HUDEP-2 (cell line): ENCODE measurements around the gene LY9.

Source experiments
- DNase-seq, 76 experiments: peaks; one replicate each; lab custom pipeline; 2025; ENCODE audit not compliant: unreplicated experiment in 76 of 76; lab: John Stamatoyannopoulos, UW

Gene LY9

DNA sequence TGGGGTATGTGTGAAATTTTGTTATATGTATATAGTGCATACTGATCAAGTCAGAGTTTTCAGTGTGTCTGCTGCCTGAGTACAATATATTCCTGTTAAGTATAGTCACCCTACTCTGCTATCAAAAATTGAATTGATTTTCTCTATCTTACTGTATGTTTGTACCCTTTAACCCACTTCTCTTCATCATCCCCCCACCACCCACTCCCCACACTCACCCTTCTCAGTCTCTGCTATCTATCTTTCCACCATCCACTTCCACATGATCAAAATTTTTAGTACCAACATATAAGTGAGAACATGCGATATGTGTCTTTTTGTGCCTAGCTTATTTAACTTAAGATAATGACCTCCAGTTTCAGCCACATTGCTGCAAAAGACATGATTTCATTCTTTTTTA is 4.2 kb downstream of the LY9 start:
- DNase-seq, result no peak

DNA sequence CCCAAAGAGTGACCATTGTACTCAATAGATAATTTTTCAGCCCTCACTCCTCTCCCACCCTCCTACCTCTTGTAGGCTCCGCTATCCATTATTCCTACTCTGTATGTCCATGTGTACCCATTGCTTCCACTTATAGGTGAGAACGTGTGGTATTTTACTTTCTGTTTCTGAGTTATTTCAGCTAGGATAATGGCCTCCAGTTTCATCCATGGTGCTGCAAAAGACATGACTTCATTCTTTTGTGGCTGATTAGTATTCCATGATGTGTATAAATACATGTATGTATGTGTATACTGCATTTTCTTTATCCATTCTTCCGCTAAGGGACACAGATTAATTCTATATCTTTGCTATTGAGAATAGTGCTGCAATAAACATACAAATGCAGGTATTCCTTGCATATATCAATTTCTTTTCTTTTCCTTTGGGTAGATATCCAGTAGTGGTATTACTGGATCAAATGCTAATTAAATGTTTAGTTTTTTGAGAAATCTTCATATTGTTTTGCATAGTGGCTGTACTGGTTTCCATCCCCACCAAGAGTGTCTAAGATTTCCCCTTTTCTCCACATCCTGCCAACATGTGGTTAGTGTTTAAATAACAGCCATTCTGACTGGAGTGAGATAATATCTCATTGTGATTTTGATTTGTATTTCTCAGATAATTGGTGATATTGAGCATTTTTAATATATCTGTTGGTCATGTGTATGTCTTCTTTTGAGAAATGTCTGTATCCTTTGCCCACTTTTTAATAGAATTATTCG is 4.9 kb downstream of the LY9 start:
- no peak for DNase-seq

DNA sequence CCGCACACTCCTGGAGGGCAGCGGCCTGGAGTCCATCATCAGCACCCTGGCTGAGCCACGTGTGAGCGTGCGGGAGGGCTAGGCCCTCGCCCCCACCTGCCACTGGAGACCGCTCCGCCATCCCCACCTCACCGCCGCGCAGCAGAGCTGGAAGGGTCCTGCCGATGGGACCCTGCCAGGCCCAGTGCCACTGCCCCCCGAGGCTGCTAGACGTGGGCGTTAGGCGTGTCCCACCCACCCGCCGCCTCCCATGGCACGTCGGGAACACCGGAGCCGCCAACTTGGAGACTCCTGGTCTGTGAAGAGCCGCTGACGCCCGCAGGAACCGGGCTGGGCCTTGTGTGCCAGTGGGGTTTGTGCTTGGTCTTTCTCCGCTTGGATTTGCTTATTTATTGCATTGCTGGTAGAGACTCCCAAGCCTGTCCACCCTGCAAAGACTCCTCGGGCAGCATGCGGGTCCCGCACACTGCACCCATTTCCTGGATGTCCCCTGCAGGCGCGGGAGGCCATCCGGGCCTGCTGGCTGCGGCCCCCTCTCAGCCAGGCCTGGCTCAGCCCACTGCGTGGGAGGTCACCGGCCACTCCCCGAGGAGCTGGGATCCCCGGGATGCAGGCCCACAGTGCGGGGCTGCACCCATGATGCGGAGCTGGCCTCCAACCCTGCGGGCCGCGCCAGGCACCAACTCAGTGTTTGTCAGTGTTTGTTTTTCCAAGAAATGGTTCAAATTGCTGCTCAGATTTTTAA is 6.0 kb downstream of the LY9 start:
- no peak for DNase-seq

DNA sequence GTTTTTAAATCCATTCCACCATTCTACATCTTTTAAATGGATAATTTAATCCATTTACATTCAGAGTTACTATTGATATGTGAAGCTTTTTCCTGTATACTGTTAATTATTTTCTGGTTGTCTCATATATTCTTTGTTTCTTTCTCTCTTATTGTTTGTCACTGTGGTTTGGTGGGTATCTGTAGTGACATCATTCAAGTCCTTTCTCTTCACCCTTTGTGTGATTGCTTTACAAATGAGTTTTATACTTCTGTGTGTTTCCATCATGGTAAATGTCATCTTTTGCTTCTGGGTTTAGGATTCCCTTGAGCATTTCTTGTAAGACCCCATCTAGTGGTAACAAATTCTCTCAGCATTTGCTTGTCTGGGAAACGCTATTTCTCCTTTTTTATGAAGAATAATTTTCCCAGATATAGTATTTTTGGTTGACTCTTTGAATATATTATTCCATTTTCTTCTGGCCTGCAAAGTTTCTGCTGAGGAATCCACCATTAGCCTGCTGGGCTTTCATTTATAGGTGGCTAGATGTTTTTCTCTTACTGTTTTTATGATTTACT is 10.2 kb downstream of the LY9 start:
- no peak for DNase-seq

DNA sequence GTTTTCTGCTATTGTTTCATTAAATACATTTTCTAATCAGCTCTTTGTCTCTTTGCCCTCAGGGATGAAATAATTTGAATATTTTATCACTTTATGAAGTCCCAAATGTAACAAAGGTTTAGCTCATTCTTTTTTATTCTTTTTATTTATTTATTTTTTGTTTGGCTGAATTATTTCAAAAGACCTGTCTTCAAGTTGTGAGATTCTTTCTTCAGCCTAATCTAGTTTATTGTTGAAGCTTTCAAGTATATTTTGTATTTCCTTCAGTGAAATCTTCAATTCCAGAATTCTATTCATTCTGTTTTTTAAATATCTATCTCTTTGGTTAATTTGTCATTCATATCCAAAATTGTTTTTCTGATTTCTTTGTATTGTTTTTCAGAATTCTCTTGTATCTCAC is 10.8 kb downstream of the LY9 start:
- DNase-seq, result no peak

DNA sequence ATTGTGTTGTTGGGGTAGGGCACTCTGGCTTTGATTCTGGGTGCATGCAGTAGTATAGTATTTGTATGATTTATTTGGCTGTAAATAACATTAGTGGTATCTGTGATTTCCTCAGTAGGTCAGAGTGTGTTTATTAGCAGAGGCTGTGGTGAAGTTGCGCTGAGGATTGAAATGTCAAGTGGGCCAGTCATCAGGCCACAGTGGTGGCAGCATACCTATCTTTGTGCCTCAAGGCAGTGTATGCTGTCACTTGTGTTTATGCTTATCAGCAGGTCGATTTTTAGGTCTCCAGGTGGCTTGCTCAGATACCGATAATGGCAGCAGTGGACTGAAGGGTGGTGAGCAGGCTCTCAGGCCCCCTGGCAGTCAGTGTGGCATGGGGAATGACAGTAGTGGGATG is 11.3 kb downstream of the LY9 start:
- DNase-seq, result peak in 12 of 76 experiments; percentile 5 to 56 (median 30)

DNA sequence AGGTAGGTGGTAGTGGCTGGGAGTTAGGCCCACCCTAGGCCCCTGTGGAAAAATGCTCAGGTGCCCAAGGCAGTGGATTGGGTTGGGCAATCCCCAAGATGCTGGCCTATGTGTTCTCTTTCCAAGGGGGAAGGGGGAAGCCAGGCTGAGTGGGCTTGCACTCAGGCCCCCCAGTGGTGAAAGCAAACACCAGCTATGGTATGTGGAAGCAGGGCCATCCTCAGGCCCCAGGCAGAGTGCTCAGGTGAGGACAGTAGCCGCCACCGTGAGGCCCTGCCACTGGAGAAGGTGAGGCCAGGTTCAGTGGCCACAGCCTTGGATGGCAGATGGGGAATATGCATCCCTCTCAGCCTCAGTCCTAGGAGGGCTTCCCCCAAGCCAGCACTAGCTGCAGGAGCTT is 11.8 kb downstream of the LY9 start:
- no peak for DNase-seq

DNA sequence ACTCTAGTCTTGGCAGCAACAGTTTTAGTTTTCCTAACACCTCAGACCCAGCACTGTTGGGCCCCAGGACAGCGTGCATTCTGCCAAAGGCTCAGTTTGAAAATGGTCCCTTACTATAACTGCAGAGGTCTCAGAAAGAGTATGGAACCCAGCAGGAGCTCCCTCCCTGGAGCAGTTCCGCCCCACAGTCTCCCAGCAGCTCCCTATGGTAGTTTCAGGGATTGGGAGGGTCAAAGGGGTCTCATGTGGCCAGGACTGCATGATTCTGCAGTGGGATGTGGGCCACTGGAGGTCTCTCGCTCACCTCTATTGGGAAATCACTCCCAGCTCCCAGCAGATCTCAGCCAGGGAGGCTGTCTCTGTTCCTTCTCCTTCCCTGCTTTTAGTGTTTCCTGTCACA is 12.3 kb downstream of the LY9 start:
- no peak for DNase-seq

DNA sequence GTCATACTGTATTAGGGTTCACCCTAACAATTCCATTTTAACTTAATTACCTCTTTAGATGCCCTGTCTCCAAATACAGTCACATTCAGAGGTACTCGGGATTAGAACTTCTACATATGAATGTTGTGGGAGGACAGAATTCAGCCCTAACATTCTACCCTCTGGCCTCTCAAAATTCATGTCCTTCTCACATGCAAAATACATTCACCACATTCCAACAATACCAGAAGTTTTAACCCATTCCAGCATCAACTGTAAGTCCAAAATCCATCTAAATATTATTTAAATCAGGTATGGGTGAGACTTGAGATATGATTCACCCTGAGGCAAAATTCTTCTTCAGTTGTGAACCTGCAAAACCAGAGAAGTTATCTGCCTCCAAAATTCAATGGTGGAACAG is 14.5 kb downstream of the LY9 start:
- no peak for DNase-seq

DNA sequence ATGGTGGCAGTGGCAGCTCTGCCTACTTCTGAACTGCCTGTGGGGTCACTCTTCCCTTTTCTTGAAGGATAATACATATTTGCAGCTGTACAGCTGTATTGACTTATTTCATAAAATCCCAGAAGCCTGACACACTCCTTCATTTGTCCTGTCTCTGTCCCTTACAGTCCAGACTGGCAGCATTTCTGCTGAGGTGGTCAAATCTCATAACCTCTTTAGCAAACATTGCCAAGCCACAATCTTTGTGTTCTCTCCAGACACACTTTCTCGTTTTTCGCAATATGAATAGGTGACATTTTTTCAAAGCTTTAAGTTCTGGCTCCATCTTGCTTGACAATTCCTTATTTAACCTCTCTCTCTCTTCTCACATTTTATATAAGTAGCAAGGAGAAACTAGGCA is 15.2 kb downstream of the LY9 start:
- DNase-seq, result no peak

DNA sequence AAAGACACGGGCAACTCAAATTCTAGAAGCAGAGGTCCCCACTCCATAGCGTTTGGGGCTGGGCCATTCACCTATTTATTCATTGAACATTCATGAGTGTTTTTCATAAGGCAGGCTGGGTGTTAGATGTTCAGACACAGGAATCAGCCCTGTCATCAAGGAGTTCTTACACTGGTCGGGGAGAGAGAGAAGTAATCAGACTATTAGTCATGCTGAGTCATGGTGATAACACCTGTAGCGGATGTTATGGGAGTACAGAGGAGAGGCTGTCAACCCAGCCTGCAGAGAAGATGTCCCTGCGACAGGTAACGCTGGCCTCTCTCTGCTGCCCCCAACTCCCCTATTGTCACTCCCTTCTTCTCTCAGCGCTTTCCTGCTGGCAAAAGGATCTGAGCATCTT is 17.2 kb downstream of the LY9 start:
- peak in 4 of 76 experiments; percentile 9 to 15 (median 13) for DNase-seq

DNA sequence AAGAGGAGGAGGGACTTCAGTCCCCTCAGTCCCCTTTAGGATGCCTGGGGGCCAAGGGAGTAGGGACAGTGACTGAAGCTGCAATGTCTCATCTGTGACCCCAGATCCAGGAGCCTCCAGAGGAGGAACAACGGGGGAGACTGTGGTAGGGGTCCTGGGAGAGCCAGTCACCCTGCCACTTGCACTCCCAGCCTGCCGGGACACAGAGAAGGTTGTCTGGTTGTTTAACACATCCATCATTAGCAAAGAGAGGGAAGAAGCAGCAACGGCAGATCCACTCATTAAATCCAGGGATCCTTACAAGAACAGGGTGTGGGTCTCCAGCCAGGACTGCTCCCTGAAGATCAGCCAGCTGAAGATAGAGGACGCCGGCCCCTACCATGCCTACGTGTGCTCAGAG is 18.3 kb downstream of the LY9 start:
- no peak for DNase-seq

DNA sequence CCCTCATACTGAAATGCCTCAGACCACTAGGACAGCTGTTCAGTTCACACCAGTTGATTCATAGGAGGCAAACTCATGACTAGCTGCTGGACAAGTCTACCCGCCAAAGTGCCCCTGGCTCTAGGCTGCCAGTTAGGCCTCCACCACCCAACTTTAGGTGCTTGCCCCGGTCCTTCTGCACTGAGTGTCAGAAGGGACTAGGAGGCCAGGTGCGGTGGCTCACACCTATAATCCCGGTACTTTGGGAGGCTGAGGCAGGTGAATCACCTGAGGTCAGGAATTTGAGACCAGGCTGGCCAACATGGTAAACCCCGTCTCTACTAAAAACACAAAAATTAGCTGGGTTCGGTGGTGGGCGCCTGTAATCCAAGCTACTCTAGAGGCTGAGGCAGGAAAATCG is 18.9 kb downstream of the LY9 start:
- DNase-seq, result no peak

DNA sequence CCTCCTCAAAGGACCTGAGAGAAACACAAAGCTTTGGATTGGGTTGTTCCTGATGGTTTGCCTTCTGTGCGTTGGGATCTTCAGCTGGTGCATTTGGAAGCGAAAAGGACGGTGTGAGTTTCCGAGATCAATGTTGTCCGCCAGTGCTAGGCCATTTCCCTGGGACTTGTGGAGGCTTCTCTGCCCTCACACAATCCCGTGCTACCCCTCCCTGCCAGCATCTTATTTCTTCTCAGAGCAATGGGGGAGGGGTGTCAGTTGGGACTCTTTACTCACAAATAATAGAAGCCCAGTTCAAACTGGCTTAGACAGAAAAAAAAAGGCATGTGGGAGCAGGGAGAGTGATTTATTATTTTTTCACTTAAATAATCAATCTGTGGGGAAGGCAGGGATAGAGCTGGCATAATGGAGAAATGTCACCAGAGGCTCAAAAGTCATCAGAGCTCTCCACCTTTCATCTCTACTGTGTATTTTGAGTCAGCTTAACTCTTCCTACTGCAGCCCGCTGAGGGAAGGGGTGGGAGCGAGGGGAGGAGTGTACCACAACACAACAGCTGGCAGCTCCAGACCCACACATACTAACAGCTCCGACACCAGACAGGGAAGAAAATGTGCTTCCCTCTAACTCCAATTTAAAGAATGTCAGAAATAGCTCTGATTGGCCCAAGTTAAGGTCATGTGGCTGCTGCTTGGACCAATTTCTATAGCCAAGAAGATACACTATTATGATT is 22.4 kb downstream of the LY9 start:
- DNase-seq, result no peak

DNA sequence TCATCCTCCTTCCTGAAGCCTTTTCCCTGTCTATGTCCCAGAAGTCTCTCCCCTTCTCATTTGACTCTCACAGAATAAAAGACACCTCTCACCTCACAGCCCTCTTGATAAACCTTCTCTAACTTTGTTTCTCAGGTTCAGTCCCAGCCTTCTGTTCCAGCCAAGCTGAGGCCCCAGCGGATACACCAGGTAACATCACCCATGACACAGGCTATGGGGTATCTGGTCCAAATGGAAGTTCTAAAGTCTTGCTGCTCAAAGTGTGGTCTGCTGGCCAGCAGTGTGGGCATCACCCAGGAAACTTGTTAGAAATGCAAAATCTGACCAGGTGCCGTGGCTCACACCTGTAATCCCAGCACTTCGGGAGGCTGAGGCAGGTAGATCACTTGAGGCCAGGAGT is 23.2 kb downstream of the LY9 start:
- no peak for DNase-seq

DNA sequence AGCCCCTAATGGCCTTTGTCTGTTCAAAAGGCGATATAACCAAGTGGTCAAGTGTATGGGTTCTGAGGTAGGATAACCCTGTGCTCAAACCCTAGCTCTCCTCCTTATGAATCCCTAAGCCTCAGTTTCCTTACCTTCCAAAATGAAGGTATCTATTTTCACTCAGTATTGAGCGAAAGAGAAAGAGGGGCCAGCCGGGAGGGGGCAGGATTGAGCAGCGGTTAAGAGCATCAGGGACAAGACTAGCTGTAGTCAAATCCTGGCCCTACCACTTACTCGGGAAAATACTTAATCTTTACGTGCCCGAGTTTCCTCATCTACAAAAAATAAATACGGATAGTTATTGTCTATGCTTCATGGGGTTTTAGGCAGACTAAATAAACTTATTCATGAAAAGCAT is 25.7 kb downstream of the LY9 start:
- DNase-seq, result peak in 7 of 76 experiments; percentile 4 to 14 (median 6)

DNA sequence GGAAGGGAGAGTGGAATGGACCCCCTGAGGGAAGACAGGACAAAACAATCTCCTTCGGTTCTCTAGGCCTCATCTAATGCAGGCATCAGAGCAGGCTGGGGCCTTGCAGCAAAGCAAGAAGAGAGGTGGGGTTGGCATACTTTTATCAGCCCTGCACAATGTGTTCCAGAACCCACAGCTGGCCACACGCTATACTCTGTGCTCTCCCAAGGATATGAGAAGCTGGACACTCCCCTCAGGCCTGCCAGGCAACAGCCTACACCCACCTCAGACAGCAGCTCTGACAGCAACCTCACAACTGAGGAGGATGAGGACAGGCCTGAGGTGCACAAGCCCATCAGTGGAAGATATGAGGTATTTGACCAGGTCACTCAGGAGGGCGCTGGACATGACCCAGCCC is 27.3 kb downstream of the LY9 start:
- peak in 74 of 76 experiments; percentile 62 to 96 (median 82) for DNase-seq

DNA sequence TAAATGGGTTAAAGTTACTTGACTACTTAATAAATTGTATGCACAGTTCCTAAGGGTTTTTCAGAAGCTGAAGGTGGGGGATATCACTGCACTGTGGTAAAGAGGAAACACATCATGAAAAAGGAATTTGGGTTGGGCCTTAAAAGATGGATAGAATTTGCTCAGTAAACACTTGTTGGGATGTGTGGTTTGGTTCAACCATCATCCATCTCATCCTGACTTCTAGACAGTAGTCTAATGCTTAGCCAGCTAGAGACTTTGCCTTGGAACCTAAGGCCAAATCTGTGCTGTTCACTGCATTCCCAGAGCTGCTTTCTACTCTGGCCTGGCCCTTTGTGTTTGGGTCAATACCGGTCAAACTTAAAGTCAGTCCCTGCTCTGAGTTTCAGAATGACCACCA is 30.6 kb downstream of the LY9 start:
- no peak for DNase-seq

DNA sequence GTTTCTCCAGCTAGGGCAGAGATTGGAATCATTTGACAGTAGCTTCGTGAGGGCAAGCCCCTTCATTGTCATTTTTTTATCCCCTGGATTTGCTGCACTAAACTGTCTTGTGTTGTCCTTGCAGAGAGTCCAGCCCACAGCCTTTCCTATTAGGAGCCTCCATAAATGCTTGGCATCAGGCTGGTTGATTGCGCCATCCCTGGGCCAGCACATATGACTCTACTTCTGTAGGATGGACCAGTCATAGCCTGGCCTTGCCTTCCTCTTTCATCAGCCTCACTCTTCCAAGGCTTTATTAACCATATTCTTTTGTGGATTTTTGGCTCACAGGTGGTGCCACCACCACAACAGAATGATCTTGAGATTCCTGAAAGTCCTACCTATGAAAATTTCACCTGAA is 31.4 kb downstream of the LY9 start:
- no peak for DNase-seq

DNA sequence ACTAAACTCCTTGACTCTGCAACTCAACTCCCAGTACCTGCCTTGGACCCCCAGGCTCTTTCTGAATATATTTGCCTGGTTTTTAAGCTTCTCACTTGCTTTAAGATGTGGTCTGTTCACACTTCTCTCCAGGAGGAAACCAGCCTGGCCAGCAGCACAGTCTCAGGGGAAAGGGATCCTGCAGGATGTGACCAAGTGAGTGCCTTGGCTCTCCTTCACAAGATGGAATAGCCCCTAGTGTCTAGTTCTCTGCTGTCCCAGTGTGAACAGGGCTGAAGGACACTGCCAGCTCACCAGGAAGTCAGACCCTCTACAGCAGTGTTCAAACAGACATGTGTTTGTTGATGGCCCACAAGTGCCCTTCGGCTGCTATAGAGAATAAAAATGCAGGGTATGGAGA is 33.8 kb downstream of the LY9 start:
- no peak for DNase-seq
